GM12873 (cell line): Measurements from ENCODE around the gene TPBGL.
A peak's percentile ranks its signal among the peaks of the same experiment; 100 is the strongest.

Experiments
- CTCF ChIP-seq: IDR thresholded peaks from 2 replicates; pipeline ENCODE4 v1.5.1; 2012; ENCODE audit warnings: low read depth, mild to moderate bottlenecking, moderate library complexity, low read length, control low read depth; ENCODE audit not compliant: insufficient read depth; ENCODE audit errors: missing control alignments

TPBGL gene

GRCh38 chr11:75264971-75265370 is 24.4 kb downstream of the TPBGL start:
- no peak for TF ChIP-seq CTCF

- no peak for TF ChIP-seq CTCF
Observed at GRCh38 chr11:75265851-75266531, 25.4 kb downstream of the TPBGL start.

GRCh38 chr11:75267171-75267970 is 26.8 kb downstream of the TPBGL start:
- TF ChIP-seq CTCF, result no peak

GRCh38 chr11:75268626-75269366 is 28.2 kb downstream of the TPBGL start:
- TF ChIP-seq CTCF, result no peak

- no peak for TF ChIP-seq CTCF
Observed at GRCh38 chr11:75269367-75269660, 28.7 kb downstream of the TPBGL start.

- no peak for TF ChIP-seq CTCF
Observed at GRCh38 chr11:75269896-75270295, 29.3 kb downstream of the TPBGL start.

GRCh38 chr11:75270896-75271418 is 30.4 kb downstream of the TPBGL start:
- peak; percentile 45 for TF ChIP-seq CTCF
